ENCODE data around the gene DLL1. TPM values are rescaled to one million over a fixed set of nuclear protein-coding genes. Genes with fewer than 3 reads are reported as not detected.
A peak's percentile ranks its signal among the peaks of the same experiment; 100 is the strongest.

Gene DLL1
- total RNA-seq, 2 donors from 2014 or later: 1.1 to 2.6 TPM

DNA sequence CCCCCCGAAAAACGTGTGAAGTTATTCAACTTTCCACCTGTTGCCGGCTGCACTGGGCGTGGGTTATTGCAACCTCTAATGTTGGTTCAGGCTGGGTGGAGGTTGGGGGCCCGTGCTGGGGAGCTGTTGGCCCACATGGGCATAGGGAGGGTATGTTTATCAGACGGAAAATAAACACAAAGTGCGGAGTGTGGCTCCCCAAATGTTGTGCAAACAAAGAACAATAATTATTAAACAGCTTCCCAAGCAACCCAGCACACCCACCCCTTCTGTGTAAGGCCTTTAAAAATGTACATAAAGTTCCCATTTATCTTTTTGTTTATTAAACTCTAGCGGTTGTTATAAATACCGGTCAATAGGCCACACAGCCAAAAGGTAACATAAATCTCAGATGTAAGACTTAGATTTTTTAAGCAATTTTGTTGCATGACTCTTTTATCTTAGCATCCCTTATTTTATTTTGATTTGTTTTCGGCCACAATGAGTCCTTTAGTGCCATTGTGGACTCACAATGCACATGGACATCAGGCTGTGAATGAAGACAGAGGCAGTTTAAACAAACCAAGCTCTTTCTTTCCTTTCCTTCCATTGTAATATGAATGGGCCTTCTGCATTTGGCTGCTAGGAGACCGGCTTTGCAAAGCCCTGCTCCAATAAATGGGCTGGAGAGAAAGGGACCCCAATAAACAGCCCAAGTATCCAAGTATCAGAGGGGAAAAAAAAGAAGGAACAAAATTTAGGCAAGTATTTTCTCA is 6.9 kb upstream of the DLL1 start:
- H3K36me3 Mint-ChIP-seq: peaks cover 5 to 17% of the 10 kb centered on the region in 2 donors
- peaks cover 5 to 11% of the 10 kb centered on the region in 2 donors for H3K9me3 Mint-ChIP-seq
- ATAC-seq (no peak), DNase-seq (ENCODE audit: low spot score in 2 of 2) (no peak)
- no peak overlapping the region for H3K27ac Mint-ChIP-seq

- Mint-ChIP-seq H3K36me3 (peaks cover 5 to 16% of the 10 kb centered on the region in 2 donors), H3K27ac (no peak overlapping the region), H3K9me3 (peaks cover 5 to 11% of the 10 kb centered on the region in 2 donors)
- DNase-seq (ENCODE audit: low spot score in 2 of 2) (no peak), ATAC-seq (no peak)
Observed at GRCh38 chr6:170296746-170297575, 6.1 kb upstream of the DLL1 start.

DNA sequence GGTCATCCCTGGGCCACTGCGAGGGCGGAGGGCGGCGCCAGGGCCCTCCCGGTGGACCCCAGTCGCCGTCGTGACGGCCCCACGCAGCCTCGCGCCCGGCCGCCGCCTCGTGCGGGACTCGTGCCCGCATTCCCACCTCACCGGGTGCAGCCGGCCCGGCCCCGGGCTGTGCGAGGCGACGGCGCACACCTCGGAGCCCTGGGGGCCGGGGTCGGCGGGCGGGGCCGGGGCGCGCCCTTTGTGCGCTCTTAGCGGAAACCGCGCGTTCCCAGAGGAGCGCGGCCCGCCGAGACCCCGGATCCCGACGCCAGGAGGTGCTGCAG is 5.5 kb upstream of the DLL1 start:
- H3K9me3 Mint-ChIP-seq: peaks cover 0 to 5% of the 10 kb centered on the region in 2 donors
- ATAC-seq: no peak
- no peak for DNase-seq (ENCODE audit: low spot score in 2 of 2)
- peaks cover 1 to 10% of the 10 kb centered on the region in 2 donors for H3K36me3 Mint-ChIP-seq
- H3K27ac Mint-ChIP-seq: no peak overlapping the region

GRCh38 chr6:170295510-170296422 is 4.9 kb upstream of the DLL1 start:
- H3K27ac Mint-ChIP-seq: no peak overlapping the region
- peaks cover 0 to 6% of the 10 kb centered on the region in 2 donors for H3K36me3 Mint-ChIP-seq
- peaks cover 0 to 5% of the 10 kb centered on the region in 2 donors for H3K9me3 Mint-ChIP-seq
- DNase-seq (ENCODE audit: low spot score in 2 of 2) (peak; percentile 42 to 77), ATAC-seq (peak; percentile 58 to 90)

DNA sequence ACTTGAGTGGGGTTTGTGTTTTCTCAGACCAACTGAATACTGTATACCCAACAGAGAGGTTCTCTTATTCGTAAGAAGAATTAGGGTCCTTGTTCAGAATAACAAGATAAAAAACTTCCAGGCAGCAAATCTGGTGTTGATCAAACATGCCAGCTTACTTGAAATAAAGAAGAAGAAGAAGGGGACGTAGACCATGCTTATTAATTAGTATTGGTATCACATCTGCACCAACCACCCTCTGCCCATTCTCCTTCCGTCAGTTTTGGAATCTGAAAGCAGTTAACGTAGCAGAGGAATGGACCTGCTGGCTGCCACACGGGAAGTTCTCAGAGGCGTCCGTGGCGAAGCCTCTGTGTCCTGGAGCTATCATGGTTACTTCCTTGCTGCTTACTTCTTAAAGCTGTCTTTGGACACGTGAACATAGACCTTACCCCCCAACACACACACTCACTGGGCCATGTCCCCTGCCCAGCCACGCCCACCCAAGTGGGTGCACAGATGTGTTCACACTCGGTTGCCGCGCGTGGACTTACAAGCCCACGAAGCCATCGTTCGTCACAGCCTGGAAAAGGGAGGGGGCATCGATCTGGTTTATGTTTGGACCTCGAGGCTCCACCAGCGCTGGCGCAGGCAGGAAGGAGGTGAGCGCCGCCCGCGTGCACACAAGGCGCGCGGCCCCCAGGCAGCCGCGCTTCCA is 4.1 kb upstream of the DLL1 start:
- H3K9me3 Mint-ChIP-seq: peaks cover 0 to 2% of the 10 kb centered on the region in 2 donors
- peak overlapping the region in 1 of 2 donors; percentile 9 for H3K27ac Mint-ChIP-seq
- peaks cover 0 to 3% of the 10 kb centered on the region in 2 donors for H3K36me3 Mint-ChIP-seq
- DNase-seq (ENCODE audit: low spot score in 2 of 2) (no peak), ATAC-seq (no peak)

- DNase-seq (ENCODE audit: low spot score in 2 of 2): no peak
- H3K27ac Mint-ChIP-seq: no peak overlapping the region
- no peaks in the 10 kb centered on the region for H3K9me3 Mint-ChIP-seq
- ATAC-seq: no peak
- no peaks in the 10 kb centered on the region for H3K36me3 Mint-ChIP-seq
Observed at GRCh38 chr6:170294298-170294730, 3.4 kb upstream of the DLL1 start.

DNA sequence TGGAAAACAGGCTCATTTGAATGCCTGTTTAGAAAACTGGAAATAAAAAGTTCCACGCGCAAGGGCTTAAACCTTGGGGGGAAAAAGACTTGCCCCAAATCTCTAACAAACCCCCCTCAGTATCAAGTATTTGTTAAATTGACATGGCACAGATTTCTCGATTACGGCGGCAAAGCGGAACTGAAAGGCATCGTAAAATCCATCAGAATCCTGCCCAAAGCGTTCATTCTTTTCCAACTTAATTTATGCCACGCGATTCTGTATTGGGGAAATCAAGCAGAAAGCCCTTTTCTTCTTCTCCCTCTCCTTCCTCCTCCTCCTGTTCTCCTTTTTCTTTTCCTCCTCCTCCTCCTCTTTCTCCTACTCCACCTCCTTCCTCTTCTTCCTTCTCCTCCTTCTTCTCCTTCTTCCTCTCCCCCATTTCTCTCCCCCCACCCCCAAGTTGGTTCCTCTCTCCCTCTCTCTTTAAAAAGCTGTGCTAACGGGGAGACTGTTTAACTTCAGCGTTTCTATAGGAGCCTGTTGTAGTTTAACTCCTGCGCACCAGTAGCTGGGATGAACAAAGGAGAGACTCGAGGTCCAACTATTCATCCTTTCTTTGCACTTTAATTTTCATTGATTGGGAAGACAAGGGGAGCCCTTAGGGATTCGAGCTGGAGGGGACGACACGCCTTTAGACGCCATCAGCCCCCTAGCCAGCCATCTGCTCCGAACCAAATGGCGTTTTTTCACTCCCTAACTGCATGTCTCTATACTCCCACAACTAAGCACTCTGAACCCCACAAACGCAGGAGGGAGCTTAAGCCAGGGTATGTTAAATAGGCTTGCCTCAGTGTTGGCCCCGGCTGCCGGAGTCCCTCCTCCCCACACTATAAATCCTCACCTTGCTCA is 2.7 kb upstream of the DLL1 start:
- peaks cover 0 to 5% of the 10 kb centered on the region in 2 donors for H3K36me3 Mint-ChIP-seq
- no peak for ATAC-seq
- no peak for DNase-seq (ENCODE audit: low spot score in 2 of 2)
- no peaks in the 10 kb centered on the region for H3K9me3 Mint-ChIP-seq
- H3K27ac Mint-ChIP-seq: no peak overlapping the region

- Mint-ChIP-seq H3K27ac (no peak overlapping the region), H3K36me3 (peaks cover 0 to 6% of the 10 kb centered on the region in 2 donors), H3K9me3 (no peaks in the 10 kb centered on the region)
- no peak for ATAC-seq
- DNase-seq (ENCODE audit: low spot score in 2 of 2): no peak
Observed at GRCh38 chr6:170292407-170293158, 1.7 kb upstream of the DLL1 start.

GRCh38 chr6:170292111-170292406 is 1.2 kb upstream of the DLL1 start:
- no peak for DNase-seq (ENCODE audit: low spot score in 2 of 2)
- no peak overlapping the region for H3K27ac Mint-ChIP-seq
- peaks cover 0 to 6% of the 10 kb centered on the region in 2 donors for H3K36me3 Mint-ChIP-seq
- no peak for ATAC-seq
- H3K9me3 Mint-ChIP-seq: no peaks in the 10 kb centered on the region

DNA sequence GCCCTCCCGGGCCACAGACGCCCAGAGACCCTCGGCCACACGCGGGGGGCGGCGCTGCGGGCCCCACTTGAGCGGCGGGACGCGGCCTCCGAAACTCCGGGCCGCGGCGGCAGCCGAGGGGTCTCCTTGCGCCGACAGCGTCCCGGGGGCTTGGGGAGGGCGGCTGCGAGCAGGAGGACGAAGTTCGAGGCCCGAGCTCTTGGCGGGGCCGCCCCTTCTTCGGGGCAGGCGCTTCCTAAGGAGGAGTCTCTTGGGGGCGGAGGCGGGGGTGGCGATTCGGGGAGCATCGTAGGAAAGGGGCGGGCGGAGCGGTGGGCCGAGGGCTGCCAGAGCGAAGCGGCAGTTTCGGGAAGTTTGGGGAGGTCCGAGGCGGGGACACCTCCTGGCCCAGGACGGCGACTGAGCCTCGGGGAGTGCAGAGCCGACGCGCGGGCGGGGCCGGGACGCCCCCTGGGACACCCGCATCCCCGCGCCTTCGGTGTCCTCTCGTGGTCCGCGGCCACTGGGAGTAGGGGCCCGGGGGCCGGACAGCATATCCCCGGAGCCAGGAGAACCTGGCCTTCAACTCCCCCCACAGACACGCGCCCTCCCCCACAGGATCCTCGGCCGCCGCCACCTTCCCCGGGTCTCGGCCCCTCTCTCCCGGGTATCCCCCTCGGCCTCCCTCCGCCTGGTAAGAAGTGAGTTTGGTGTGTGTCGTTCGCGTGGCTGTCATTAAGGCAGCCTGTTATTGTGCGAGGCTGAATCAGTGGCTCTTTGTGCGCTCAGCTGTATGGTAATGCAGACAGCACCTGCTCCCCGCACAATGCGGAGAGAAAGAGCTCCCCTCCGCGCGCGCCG is 613 bp upstream of the DLL1 start:
- DNase-seq (ENCODE audit: low spot score in 2 of 2) (no peak), ATAC-seq (peak; percentile 40 to 61)
- peaks cover 0 to 6% of the 10 kb centered on the region in 2 donors for H3K36me3 Mint-ChIP-seq
- H3K27ac Mint-ChIP-seq: no peak overlapping the region
- no peaks in the 10 kb centered on the region for H3K9me3 Mint-ChIP-seq

DNA sequence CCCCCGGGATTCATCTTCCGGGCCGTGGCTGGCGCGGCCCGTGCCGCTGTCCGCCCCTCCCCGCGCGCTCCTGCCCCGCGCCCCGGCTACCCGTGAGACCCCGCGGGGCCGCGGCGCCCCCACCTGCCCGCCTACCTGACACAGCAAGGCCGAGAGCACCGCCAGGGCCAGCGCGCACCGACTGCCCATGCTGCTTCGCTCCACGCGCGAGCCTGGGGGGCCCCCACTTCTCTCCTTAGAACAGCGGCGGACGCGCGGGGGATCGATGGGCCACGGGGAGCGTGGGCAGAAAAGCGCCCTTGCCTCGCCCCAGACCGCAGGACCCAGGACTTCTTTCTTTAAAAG is 955 bp downstream of the DLL1 start:
- no peak overlapping the region for H3K27ac Mint-ChIP-seq
- DNase-seq (ENCODE audit: low spot score in 2 of 2) (no peak), ATAC-seq (peak in 1 of 2 donors; percentile 12)

GRCh38 chr6:170289180-170289931 is 1.5 kb downstream of the DLL1 start:
- no peak for DNase-seq (ENCODE audit: low spot score in 2 of 2)
- Mint-ChIP-seq H3K27ac (no peak overlapping the region), H3K36me3 (peaks cover 0 to 6% of the 10 kb centered on the region in 2 donors), H3K9me3 (no peaks in the 10 kb centered on the region)
- ATAC-seq: peak; percentile 17 to 33

More for the DNA sequence above, 955 bp downstream of the DLL1 start:
- Mint-ChIP-seq H3K36me3 (peaks cover 0 to 6% of the 10 kb centered on the region in 2 donors), H3K9me3 (no peaks in the 10 kb centered on the region)

GRCh38 chr6:170288852-170289179 is 2.1 kb downstream of the DLL1 start:
- no peak for ATAC-seq

More at GRCh38 chr6:170288852-170289179, 2.1 kb downstream of the DLL1 start:
- Mint-ChIP-seq H3K9me3 (no peaks in the 10 kb centered on the region), H3K27ac (no peak overlapping the region), H3K36me3 (peaks cover 0 to 6% of the 10 kb centered on the region in 2 donors)
- no peak for DNase-seq (ENCODE audit: low spot score in 2 of 2)
